ENCODE results near the gene SHISAL1.

Gene SHISAL1

DNA sequence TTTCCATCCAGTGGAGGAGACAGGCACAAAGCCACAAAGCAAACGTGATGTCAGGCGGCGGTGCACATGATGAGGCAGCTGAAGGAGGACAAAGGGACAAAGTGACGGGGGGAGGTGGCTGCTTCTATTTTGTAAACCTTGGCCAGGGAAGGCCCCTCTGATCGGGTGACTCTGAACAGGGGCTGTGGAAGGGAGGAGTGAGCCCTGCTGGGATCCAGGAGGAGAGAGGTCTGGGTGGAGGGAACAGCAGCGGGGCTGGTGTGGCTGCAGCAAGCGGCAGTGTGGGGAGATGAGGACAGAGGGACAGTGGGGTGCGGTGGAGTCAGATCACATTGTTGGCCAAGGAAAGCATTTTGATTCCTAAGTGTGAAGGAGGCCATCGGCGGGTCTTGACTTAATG, 36.7 kb downstream of the SHISAL1 start:
- DNase-seq = no peak

DNA sequence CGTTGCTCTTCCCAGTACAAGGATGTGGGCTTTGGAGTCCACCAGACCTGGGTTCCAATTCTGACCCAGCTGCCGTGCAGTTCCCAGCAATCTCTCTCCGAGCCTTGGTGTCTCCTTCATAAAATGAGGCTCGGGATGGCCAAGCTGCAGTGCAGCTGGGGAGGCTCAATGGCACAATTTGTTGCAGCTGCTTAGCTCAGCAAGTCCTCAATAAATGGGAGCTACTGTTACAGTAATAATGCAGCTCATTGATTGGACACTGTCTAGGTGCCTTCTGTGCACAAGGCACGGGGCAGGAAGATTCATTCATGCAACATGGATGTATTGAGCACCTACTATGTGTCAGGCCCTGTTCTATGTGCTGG, 37.1 kb downstream of the SHISAL1 start:
- no peak for DNase-seq

DNA sequence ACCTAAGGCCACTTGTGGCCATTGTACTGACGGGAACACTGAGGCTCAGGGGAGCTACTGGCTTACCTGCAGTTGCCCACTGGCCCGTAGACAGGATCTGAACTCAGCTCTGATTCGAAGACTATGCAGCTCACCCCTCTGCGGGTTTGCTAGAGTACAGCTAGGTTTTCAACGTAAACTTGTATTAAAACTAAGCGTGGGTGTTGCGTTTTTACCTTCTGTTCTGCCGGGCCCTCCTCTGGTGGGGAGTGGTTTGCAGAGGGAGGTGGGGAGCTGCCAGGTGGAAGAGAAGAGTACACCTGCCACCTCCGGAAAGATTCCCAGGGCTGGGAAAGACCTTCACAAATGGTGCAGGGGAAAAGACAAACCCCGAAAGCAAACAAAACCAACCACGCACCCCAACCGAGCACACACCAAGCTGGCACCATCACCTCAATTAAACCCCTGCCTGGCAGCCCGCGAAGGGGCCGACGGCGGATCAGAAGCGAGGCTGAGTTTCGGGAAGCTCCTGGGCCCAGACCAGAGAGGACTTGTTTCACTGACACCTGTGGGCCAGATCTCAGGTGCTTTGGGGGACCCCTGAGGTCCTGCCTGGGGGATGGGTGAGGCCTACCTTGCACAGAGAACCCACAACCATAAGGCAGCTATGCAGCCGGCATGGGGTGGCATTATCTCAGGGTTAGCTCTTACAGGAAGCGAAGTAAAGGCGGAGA, 37.7 kb downstream of the SHISAL1 start:
- DNase-seq = no peak

GRCh38 chr22:44273175-44273574, 39.6 kb downstream of the SHISAL1 start:
- DNase-seq = no peak

GRCh38 chr22:44272401-44272771, 40.4 kb downstream of the SHISAL1 start:
- no peak for DNase-seq

- DNase-seq = no peak
These were observed 40.9 kb downstream of the SHISAL1 start for GRCh38 chr22:44271732-44272400.

GRCh38 chr22:44271010-44271500, 41.7 kb downstream of the SHISAL1 start:
- DNase-seq = no peak

DNA sequence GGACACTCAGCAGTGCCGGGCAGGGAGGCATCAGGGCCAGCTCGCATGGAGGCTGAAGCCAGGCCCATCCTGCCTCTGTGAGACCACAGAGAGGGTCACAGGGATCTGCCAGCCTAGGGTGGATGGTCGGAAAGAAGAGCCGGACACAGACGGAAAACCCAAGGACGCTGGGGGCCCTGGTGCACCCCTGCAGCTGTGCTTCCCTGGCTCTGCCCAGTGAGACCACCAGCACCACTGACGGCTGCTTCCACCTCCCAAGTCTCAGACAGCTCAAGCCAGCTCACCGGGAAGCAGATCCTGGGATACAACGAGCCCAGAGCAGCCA, 42.2 kb downstream of the SHISAL1 start:
- no peak for DNase-seq

DNA sequence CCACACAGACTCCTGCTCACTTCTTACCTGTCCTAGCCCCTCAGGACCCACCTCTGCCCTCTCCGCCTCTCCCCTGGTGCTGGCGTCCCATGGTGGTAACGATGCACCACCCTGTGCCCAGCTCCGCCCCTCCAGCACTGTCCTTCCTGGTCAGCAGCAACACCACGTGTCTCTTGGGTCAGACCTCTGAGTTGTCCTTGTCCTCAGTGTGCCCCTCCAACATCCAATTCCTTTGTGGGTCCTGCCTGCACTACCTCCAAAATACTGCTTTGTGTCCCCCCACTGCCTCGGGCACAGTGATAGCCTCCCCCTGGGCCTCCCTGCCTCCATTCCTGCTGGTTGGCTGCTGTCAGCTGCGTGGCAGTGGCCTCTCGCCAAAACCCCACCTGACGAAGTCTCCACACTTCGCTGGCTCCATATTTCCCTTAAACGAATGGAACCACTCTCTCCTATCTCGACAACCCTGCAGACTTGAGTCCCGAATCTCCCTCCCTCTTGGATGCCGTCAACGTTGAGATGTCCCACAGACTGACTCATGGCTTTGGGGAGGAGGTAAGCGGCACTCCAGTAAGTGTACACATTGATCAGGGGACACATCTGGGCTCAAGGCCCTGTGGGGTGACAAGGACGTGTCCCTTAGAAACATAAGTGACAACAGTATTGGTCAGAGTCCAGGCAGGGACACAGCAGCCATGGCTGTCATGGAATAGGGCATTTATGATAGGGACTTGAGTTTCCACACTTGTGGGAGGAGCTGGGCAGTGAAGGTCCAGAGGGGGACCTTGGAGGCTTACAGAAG, 42.8 kb downstream of the SHISAL1 start:
- no peak for DNase-seq

- DNase-seq = no peak
These were observed 43.6 kb downstream of the SHISAL1 start for GRCh38 chr22:44269117-44269498.

DNA sequence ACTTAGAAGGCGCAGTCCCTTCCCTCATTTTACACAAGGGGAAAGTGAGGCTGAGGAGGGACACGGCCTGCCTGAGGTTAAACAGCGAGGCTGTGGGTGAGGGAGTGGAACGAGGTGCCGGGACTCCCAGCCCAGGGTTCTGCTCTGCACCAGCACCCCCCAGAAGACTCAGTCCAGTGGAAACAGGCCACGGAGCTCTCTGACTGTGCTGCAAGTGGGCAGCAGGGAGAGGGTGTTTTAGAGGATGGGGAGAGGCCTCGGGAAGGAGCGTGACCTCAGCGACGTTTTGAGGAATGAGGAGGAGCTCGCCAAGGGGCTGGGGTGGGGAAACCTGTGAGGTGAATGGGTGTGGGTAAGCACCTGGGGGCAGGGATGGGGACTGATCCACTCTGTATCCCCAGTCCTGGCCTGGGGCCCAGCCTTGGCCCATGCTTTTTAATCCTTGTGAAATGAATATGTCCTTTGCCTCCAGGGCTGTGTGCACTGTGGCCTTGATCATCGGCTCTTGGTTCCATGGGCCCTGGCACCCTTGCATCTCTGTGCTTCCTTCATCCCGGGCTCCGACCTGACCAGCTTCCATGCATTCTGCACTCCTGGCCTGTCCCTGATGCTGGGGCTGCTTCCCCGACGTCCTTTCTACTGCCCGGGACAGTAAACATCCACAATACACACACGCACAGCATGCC, 44.2 kb downstream of the SHISAL1 start:
- no peak for DNase-seq

DNA sequence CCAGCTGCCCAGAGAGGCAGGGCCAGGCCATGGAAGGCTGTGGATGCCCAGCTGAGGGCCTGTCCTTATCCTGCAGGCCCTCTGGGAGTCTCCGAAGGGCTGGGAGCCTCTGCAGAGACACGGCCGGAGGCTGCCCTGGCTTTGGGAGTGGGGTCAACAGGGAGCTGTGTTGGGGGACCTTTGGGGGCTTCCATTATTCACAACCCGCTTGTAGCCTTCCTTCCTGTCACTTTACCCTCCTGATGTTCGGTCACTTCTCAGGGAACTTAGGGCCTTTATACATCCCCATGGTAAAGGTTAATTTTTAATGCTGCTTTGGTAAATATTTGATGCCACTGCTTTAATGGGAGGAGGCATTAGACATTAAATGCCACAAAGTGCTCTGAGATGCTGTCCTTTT, 44.9 kb downstream of the SHISAL1 start:
- no peak for DNase-seq

GRCh38 chr22:44266796-44267760, 45.7 kb downstream of the SHISAL1 start:
- no peak for DNase-seq

DNA sequence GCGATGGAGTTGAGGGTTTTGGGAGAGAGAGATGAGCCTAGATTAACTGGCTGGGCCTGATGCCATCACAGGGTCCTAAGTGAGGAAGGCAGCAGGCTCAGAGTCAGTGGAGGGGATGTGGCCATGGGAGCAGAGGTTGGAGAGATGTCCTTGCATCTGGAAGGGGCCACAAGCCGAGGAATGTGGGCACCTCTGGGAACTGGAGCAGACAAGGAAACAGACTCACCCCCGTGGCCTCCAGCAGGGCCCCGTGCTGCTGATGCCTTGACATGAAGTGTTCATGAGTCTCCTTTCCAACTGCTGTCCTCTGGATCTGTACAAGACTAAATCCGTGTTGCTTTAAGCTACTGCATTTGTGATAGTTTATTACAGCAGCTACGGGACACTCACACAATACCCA, 49.2 kb downstream of the SHISAL1 start:
- DNase-seq = no peak

- DNase-seq = no peak
These were observed 50.7 kb downstream of the SHISAL1 start for GRCh38 chr22:44261861-44262595.

DNA sequence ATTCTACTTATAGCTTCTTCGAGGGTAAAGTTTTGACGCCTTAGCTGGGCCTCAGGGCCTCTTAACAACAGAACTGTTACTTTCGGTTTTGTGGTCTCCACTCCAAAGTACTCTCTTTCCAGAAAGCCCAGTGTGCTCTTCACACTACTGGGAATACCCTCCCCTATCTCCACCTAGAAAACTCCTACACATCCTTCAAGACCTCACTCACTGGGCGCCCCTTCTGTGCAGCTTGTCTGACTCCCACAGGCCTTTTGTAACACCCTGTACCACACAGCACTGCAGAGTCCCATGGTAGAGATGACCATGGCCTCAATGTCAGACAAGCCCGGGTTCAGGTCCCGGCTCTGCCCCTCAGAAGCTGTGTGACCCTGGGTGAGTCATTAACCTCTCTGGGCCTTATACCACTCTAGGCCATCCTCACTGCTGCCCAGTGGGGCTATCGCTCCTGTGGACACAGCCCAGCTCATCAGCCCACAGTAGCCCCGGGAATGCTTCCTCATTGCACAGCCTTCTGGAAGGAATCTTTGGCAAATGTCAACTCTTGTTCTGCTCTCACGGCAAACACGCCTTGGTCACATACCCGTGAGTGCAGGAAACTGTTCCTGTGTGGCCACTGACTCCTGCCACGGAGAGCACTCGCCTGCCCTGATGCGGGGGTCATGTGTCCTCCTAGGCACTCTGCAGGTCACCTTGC, 51.4 kb downstream of the SHISAL1 start:
- no peak for DNase-seq

DNA sequence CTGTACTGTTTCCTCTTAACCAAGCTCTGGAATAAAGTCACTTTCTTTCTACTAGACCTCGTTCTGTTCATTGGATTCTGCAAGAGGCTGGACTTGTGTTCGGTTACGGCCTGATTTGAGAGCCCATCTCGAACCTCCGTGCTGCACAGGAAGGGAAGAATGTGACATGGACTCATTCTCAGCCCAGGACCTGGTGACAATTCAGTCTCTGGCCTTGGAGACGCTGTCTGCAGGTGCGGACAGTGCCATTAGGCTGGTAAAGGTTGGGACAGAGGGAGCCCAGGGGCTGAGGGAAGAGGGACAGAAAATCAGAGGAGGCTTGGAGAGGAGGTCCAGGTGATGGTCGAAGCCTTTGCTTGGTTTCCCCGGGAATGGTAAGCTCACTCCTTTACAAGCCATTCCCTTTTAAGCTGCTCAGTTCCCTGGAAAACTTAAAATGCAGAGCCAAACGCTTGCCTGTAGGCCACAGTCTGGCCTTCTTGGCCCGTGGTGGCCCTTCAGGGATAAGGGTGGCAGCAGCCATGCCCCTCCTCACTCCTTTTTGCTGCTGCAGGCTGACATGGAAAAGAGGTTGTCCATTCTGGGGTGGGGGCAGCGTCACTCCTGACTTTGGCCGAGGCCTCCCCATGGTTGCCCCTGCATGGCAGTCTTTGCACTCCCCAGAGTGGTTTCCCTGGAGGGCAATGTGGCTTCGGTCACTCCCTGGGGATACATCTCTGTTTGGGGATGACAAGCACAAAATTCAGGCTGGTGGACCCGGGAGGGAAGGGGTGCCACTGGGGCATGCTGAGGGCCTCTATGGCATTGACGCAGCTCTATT, 52.3 kb downstream of the SHISAL1 start:
- no peak for DNase-seq

- DNase-seq = no peak
These were observed 53.2 kb downstream of the SHISAL1 start for GRCh38 chr22:44259366-44260215.
